DOHH2 (cell line): ENCODE results near the gene LEPR.

Source experiments
- EZH2phosphoT487 ChIP-seq: fragments of 200-600 bp; sonication (generic); IDR thresholded peaks from 2 replicates; pipeline ENCODE4 v1.6.1; 2017; ENCODE audit warnings: borderline replicate concordance, mild to moderate bottlenecking, antibody characterized with exemption, low read length, moderate library complexity, mixed read lengths
- TF ChIP-seq, protein P1 (sequence below): fragments of 200-600 bp; sonication (generic); IDR thresholded peaks from one replicate; pipeline ENCODE4 v1.5.1; 2014; ENCODE audit warnings: antibody characterized with exemption, mild to moderate bottlenecking, low read depth, low read length; ENCODE audit not compliant: poor library complexity, severe bottlenecking

DNA sequence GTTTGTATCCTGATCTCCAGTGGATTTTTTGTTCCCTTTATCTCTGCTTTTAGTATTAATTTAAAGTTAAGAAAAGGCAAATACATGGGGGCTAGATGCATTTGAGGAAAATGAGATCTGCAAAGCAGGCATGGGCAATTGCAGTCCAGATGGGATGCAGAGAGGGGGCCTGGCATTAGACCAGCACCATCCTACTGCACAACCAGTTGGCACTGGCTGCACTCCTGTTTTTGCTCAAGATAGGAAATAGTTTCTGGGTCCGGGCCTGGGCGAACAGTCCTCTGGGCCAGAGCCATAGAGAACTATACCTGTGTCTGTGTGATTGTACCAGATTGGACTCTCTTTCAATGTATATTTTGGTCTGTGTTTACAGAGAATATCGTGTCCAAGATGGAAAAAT is 34.0 kb upstream of the LEPR start:
- TF ChIP-seq, protein P1, sequence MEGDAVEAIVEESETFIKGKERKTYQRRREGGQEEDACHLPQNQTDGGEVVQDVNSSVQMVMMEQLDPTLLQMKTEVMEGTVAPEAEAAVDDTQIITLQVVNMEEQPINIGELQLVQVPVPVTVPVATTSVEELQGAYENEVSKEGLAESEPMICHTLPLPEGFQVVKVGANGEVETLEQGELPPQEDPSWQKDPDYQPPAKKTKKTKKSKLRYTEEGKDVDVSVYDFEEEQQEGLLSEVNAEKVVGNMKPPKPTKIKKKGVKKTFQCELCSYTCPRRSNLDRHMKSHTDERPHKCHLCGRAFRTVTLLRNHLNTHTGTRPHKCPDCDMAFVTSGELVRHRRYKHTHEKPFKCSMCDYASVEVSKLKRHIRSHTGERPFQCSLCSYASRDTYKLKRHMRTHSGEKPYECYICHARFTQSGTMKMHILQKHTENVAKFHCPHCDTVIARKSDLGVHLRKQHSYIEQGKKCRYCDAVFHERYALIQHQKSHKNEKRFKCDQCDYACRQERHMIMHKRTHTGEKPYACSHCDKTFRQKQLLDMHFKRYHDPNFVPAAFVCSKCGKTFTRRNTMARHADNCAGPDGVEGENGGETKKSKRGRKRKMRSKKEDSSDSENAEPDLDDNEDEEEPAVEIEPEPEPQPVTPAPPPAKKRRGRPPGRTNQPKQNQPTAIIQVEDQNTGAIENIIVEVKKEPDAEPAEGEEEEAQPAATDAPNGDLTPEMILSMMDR: no peak
- no peak for TF ChIP-seq EZH2phosphoT487
